PC-9 (cell line): ENCODE measurements around the gene CBX5.

Experiments used
- EZH2 ChIP-seq: fragments of 200-600 bp; sonication (generic); IDR thresholded peaks from 2 replicates; pipeline ENCODE4 v1.8.0; 2017; ENCODE audit warnings: antibody characterized with exemption, low read depth
- TF ChIP-seq, protein P1 (sequence below): fragments of 200-600 bp; sonication (generic); conservative IDR thresholded peaks from 2 replicates; pipeline ENCODE4 v1.6.1; 2017; ENCODE audit warnings: mixed run types, antibody characterized with exemption, mild to moderate bottlenecking, moderate library complexity

GRCh38 chr12:54279227-54279631 lies 693 bp downstream of the CBX5 start:
- TF ChIP-seq, protein P1, sequence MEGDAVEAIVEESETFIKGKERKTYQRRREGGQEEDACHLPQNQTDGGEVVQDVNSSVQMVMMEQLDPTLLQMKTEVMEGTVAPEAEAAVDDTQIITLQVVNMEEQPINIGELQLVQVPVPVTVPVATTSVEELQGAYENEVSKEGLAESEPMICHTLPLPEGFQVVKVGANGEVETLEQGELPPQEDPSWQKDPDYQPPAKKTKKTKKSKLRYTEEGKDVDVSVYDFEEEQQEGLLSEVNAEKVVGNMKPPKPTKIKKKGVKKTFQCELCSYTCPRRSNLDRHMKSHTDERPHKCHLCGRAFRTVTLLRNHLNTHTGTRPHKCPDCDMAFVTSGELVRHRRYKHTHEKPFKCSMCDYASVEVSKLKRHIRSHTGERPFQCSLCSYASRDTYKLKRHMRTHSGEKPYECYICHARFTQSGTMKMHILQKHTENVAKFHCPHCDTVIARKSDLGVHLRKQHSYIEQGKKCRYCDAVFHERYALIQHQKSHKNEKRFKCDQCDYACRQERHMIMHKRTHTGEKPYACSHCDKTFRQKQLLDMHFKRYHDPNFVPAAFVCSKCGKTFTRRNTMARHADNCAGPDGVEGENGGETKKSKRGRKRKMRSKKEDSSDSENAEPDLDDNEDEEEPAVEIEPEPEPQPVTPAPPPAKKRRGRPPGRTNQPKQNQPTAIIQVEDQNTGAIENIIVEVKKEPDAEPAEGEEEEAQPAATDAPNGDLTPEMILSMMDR = no peak
- no peak for TF ChIP-seq EZH2
